Panc1 (cell line): ENCODE data around the gene CCDC159. TPM values are rescaled to one million over a fixed set of nuclear protein-coding genes. Genes with fewer than 3 reads are reported as not detected.
A peak's percentile ranks its signal among the peaks of the same experiment; 100 is the strongest.

Experiments used
- ATAC-seq: fragments of 200-7000 bp; cut with Tn5 transposase; 2 replicates; pipeline ENCODE4 v1.9.1; 2020; ENCODE audit warnings: mild to moderate bottlenecking, moderate library complexity
- BruUV-seq: library from RNA; stranded (reverse); fragments of 400-500 nt; replicated peaks from 2 replicates; lab custom pipeline; 2021; lab: Mats Ljungman, UMichigan
- CTCF ChIA-PET: fragments of 300-600 bp; sonication (Branson Sonifier 250); formaldehyde crosslinking; loops from one replicate; lab custom pipeline; 2022; ENCODE audit warnings: antibody characterized with exemption; lab: Charles Lee
- POLR2A ChIA-PET: fragments of 300-600 bp; sonication (Branson Sonifier 250); formaldehyde crosslinking; loops from one replicate; lab custom pipeline; 2022; ENCODE audit warnings: antibody characterized with exemption; lab: Charles Lee
- DNase-seq: peaks from one replicate; pipeline ENCODE4 v3.0.0-alpha.2; 2010; ENCODE audit warnings: low read depth, low spot score
- H3K27ac ChIP-seq: 2 replicates; pipeline ENCODE4 v1.5.1; 2011; ENCODE audit warnings: mild to moderate bottlenecking, low read length, inconsistent platforms
- H3K27me3 ChIP-seq: fragments of 200-500 bp; sonication (Bioruptor generic); 2 replicates; pipeline ENCODE4 v1.6.0; 2014; ENCODE audit warnings: low read length, inconsistent platforms; ENCODE audit not compliant: control insufficient read depth, insufficient read depth
- H3K36me3 ChIP-seq: fragments of 200-500 bp; sonication (Bioruptor generic); 2 replicates; pipeline ENCODE4 v1.5.1; 2014; ENCODE audit warnings: inconsistent platforms, mild to moderate bottlenecking, low read length, moderate library complexity; ENCODE audit not compliant: control insufficient read depth, insufficient read depth
- H3K4me1 ChIP-seq: 2 replicates; pipeline ENCODE4 v1.5.1; 2011; ENCODE audit warnings: inconsistent platforms, mild to moderate bottlenecking, low read length, moderate library complexity; ENCODE audit not compliant: control insufficient read depth, insufficient read depth
- H3K4me3 ChIP-seq, 2 experiments: 2 replicates each; pipeline ENCODE4 v1.5.1; 2011 to 2012; ENCODE audit warnings: low read depth in 2 of 2, low read length in 2 of 2, mild to moderate bottlenecking in 2 of 2, inconsistent platforms in 1 of 2, moderate library complexity in 1 of 2
- H3K9me3 ChIP-seq: fragments of 200-500 bp; sonication (Bioruptor generic); 2 replicates; pipeline ENCODE4 v1.5.1; 2014; ENCODE audit warnings: low read depth, mild to moderate bottlenecking, inconsistent platforms, low read length, moderate library complexity; ENCODE audit not compliant: control insufficient read depth, insufficient read depth
- POLR2AphosphoS5 ChIP-seq: IDR thresholded peaks from 2 replicates; pipeline ENCODE4 v1.6.1; 2012; ENCODE audit warnings: mild to moderate bottlenecking, low read depth, low read length, moderate library complexity
- SIN3A ChIP-seq: IDR thresholded peaks from 2 replicates; pipeline ENCODE4 v1.6.1; 2012; ENCODE audit warnings: low read depth, mild to moderate bottlenecking, low read length, moderate library complexity, borderline replicate concordance; ENCODE audit not compliant: insufficient read depth
- TCF7L2 ChIP-seq: IDR thresholded peaks from 2 replicates; pipeline ENCODE4 v1.6.1; 2011; ENCODE audit warnings: mild to moderate bottlenecking, low read depth, low read length, inconsistent platforms
- in situ Hi-C: cut with HindIII; loops from 2 replicates; pipeline ENCODE4 v1.10.0; 2016; ENCODE audit warnings: low sequenced_read_pairs, low pct_unique_long_range_greater_than_20kb
- intact Hi-C: fragments of 100-400 bp; cut with micrococcal nuclease; formaldehyde crosslinking; loops from one replicate; pipeline ENCODE4 v1.10.0; 2022; ENCODE audit not compliant: unreplicated experiment
- total RNA-seq: library from RNA; stranded (reverse); gene quantifications from one replicate; pipeline ENCODE4 v1.2.1, GENCODE V29; 2021; ENCODE audit not compliant: unreplicated experiment
- TF ChIP-seq, protein P1 (sequence below), 2 experiments: IDR thresholded peaks; 2 replicates each; pipeline ENCODE4 v1.6.1; 2011 to 2012; ENCODE audit warnings: low read depth in 2 of 2, control low read depth in 1 of 2, low read length in 1 of 2, mild to moderate bottlenecking in 1 of 2, moderate library complexity in 1 of 2; ENCODE audit not compliant: insufficient read depth in 1 of 2
- TF ChIP-seq, protein P2 (sequence below): fragments of 450-650 bp; IDR thresholded peaks from 2 replicates; pipeline ENCODE4 v1.5.1; 2017; ENCODE audit warnings: mild to moderate bottlenecking

CCDC159 gene
- total RNA-seq, 1 experiment from 2014 or later = 46.6 TPM

DNA sequence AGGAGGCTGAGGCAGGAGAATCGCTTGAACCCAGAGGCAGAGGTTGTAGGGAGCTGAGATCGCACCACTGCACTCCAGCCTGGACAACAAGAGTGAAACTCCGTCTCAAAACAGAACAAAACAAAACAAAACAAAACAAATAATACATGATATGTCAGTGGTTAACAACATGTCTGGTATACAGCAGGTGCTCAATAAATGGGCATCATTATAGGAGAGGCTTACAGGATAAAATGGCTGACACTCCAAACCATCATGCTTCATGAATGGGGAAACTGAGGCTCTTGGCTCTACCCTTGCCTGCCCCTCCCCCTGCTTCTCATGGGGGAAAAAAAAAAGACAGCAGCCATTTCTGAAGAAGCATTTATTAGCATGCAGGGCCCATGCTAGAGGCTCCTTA is 3.9 kb upstream of the CCDC159 start:
- CTCF ChIA-PET = no interaction called here

DNA sequence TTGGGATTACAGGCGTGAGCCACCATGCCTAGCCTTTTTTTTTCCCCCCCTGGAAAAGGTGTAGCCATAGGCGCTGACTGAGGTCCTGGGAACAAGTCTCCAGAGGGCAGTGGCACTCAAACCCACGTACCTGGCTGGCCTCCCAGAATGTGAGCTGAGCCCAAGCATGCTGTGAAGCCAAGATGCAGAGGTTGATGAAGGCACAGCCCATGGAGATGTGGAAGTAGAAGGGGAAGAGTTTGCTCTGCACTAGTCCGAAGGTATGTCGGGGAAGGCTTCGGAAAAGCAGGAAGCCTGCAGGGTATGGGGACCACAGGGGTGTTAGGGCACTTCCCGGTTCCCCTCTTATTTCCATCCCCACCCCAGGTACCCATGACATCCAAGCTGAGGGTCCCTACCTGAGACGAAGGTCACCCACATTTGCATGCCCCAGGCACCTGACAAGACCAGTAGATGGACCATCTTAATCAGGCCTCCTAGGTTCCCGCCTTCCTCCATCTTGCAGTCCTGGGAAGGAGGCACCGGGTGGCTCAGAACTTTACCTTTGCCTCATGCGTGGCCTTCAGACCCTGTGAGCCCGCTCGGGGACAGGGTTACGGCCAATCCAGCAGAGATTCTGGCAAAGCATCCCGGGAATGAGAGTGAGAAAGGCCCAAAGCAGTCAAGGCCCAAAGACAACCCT is 1.1 kb upstream of the CCDC159 start:
- ATAC-seq (no peak), DNase-seq (no peak)
- Histone ChIP-seq H3K9me3 (no peaks in the 10 kb centered on the region), H3K36me3 (no peaks in the 10 kb centered on the region), H3K27ac (peak overlapping the region; percentile 88), H3K27me3 (no peaks in the 10 kb centered on the region), H3K4me1 (peaks cover 17% of the 10 kb centered on the region), H3K4me3 (peak overlapping the region; percentile 58 to 78)
- intact Hi-C loops (no loop called here), in situ Hi-C loops (no loop called here)
- ChIA-PET CTCF (interaction anchor here (0.6 to 1.0 kb wide), 2 partner anchors 8 to 102 kb away, joined by 5 to 6 read pairs; no protein-coding TSS in a partner anchor), POLR2A (interaction anchor here (0.6 to 1.7 kb wide), 2 partner anchors 15 to 29 kb away, joined by 8 read pairs; partner anchors contain the start of gene SWSAP1)
- no TSS peak for BruUV-seq
- no peak for TF ChIP-seq SIN3A
- no peak for TF ChIP-seq POLR2AphosphoS5
- TF ChIP-seq, protein P1, sequence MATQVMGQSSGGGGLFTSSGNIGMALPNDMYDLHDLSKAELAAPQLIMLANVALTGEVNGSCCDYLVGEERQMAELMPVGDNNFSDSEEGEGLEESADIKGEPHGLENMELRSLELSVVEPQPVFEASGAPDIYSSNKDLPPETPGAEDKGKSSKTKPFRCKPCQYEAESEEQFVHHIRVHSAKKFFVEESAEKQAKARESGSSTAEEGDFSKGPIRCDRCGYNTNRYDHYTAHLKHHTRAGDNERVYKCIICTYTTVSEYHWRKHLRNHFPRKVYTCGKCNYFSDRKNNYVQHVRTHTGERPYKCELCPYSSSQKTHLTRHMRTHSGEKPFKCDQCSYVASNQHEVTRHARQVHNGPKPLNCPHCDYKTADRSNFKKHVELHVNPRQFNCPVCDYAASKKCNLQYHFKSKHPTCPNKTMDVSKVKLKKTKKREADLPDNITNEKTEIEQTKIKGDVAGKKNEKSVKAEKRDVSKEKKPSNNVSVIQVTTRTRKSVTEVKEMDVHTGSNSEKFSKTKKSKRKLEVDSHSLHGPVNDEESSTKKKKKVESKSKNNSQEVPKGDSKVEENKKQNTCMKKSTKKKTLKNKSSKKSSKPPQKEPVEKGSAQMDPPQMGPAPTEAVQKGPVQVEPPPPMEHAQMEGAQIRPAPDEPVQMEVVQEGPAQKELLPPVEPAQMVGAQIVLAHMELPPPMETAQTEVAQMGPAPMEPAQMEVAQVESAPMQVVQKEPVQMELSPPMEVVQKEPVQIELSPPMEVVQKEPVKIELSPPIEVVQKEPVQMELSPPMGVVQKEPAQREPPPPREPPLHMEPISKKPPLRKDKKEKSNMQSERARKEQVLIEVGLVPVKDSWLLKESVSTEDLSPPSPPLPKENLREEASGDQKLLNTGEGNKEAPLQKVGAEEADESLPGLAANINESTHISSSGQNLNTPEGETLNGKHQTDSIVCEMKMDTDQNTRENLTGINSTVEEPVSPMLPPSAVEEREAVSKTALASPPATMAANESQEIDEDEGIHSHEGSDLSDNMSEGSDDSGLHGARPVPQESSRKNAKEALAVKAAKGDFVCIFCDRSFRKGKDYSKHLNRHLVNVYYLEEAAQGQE (IDR thresholded peaks at IDR 0.05; ENCODE audit: insufficient read depth in 1 of 2, low read depth in 2 of 2, low read length in 1 of 2) = no peak
- TF ChIP-seq, protein P2, sequence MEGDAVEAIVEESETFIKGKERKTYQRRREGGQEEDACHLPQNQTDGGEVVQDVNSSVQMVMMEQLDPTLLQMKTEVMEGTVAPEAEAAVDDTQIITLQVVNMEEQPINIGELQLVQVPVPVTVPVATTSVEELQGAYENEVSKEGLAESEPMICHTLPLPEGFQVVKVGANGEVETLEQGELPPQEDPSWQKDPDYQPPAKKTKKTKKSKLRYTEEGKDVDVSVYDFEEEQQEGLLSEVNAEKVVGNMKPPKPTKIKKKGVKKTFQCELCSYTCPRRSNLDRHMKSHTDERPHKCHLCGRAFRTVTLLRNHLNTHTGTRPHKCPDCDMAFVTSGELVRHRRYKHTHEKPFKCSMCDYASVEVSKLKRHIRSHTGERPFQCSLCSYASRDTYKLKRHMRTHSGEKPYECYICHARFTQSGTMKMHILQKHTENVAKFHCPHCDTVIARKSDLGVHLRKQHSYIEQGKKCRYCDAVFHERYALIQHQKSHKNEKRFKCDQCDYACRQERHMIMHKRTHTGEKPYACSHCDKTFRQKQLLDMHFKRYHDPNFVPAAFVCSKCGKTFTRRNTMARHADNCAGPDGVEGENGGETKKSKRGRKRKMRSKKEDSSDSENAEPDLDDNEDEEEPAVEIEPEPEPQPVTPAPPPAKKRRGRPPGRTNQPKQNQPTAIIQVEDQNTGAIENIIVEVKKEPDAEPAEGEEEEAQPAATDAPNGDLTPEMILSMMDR = no peak
- TF ChIP-seq TCF7L2 = no peak

More for the DNA sequence above, 3.9 kb upstream of the CCDC159 start:
- Histone ChIP-seq H3K4me3 (no peak overlapping the region), H3K9me3 (no peaks in the 10 kb centered on the region), H3K27me3 (no peaks in the 10 kb centered on the region), H3K27ac (no peak overlapping the region; the same call in 1 of the 2 replicates), H3K36me3 (no peaks in the 10 kb centered on the region), H3K4me1 (peaks cover 20% of the 10 kb centered on the region)
- TF ChIP-seq, protein P2 = no peak
- TF ChIP-seq POLR2AphosphoS5 = no peak
- TF ChIP-seq SIN3A = no peak
- TF ChIP-seq, protein P1 (IDR thresholded peaks at IDR 0.05; ENCODE audit: insufficient read depth in 1 of 2, low read depth in 2 of 2, low read length in 1 of 2) = no peak
- TF ChIP-seq TCF7L2 = no peak
- intact Hi-C loops (no loop called here), in situ Hi-C loops (no loop called here)
- ATAC-seq (no peak), DNase-seq (no peak)
- BruUV-seq = no TSS peak
- POLR2A ChIA-PET = no interaction called here
